GM19238 (cell line): ENCODE data around the gene BATF.

Source experiments
- DNase-seq: peaks from one replicate; pipeline ENCODE4 v3.0.0; 2011; ENCODE audit warnings: low spot score; ENCODE audit not compliant: insufficient read length

Gene BATF

GRCh38 chr14:75559451-75560222, 37.4 kb downstream of the BATF start:
- DNase-seq = no peak

GRCh38 chr14:75561013-75561432, 38.8 kb downstream of the BATF start:
- DNase-seq = peak; percentile 47

GRCh38 chr14:75562089-75562488, 39.8 kb downstream of the BATF start:
- no peak for DNase-seq

- DNase-seq = no peak
These were observed 40.2 kb downstream of the BATF start for GRCh38 chr14:75562489-75562888.

GRCh38 chr14:75563931-75564330, 41.7 kb downstream of the BATF start:
- no peak for DNase-seq

GRCh38 chr14:75565056-75565455, 42.8 kb downstream of the BATF start:
- DNase-seq = no peak

GRCh38 chr14:75566321-75566720, 44.1 kb downstream of the BATF start:
- no peak for DNase-seq

- DNase-seq = no peak
These were observed 44.5 kb downstream of the BATF start for GRCh38 chr14:75566752-75567151.

GRCh38 chr14:75568140-75568539, 45.9 kb downstream of the BATF start:
- DNase-seq = no peak

GRCh38 chr14:75568791-75569190, 46.5 kb downstream of the BATF start:
- no peak for DNase-seq

GRCh38 chr14:75570797-75571196, 48.5 kb downstream of the BATF start:
- DNase-seq = no peak

- DNase-seq = no peak
These were observed 49.8 kb downstream of the BATF start for GRCh38 chr14:75572104-75572503.

GRCh38 chr14:75577090-75577489, 54.8 kb downstream of the BATF start:
- DNase-seq = no peak

GRCh38 chr14:75577729-75578101, 55.4 kb downstream of the BATF start:
- peak; percentile 75 for DNase-seq

GRCh38 chr14:75578102-75578785, 56.0 kb downstream of the BATF start, which contains the start of gene FLVCR2:
TSS of gene FLVCR2 (plus strand) at chr14:75578620. CDS start at chr14:75578973, 353 bp downstream.
- DNase-seq = peak; percentile 65

- DNase-seq = no peak
These were observed 56.6 kb downstream of the BATF start for GRCh38 chr14:75578786-75579337.

- no peak for DNase-seq
These were observed 57.1 kb downstream of the BATF start for GRCh38 chr14:75579338-75579864.

GRCh38 chr14:75579882-75580281, 57.6 kb downstream of the BATF start:
- DNase-seq = no peak

- DNase-seq = no peak
These were observed 65.1 kb downstream of the BATF start for GRCh38 chr14:75587388-75587787.

- no peak for DNase-seq
These were observed 67.7 kb downstream of the BATF start for GRCh38 chr14:75589931-75590330.

GRCh38 chr14:75591331-75591946, 69.2 kb downstream of the BATF start:
- DNase-seq = no peak
